Measurements from ENCODE around the gene ACTR2.
"Not testable (repeated sequence)": the region's sequence is repeated elsewhere in the genome, so short reads cannot be mapped to it uniquely, and the experiment has no call there.

GRCh38 chr2:65183406-65183805 lies 44.2 kb upstream of the ACTR2 start:
- TF ChIP-seq POLR2A, EP300 (IDR thresholded peaks at IDR 0.05): not testable (repeated sequence)
